Stomach (tissue), 9 donors: ENCODE measurements around the gene NMNAT2. TPM values are rescaled to one million over a fixed set of nuclear protein-coding genes. Genes with fewer than 3 reads are reported as not detected.
A peak's percentile ranks its signal among the peaks of the same experiment; 100 is the strongest.

ENCODE experiments used
- DNase-seq, 2 donors: peaks; one replicate each; pipeline versions ENCODE4 v3.0.0 to v3.0.0-alpha.2; 2013 to 2019
- H3K27ac ChIP-seq, 5 donors: fragments of 200-600 bp in 4 of 5; sonication (generic) in 4 of 5; one replicate each; pipeline ENCODE4 v1.5.1; 2013 to 2019; ENCODE audit warnings: mild to moderate bottlenecking in 1 of 5, moderate library complexity in 1 of 5
- H3K27me3 ChIP-seq, 3 donors: fragments of 200-600 bp; sonication (generic); one replicate each; pipeline ENCODE4 v1.5.1; 2017 to 2019; ENCODE audit warnings: mixed run types in 1 of 3
- H3K36me3 ChIP-seq, 4 donors: fragments of 200-600 bp; sonication (generic); 1 replicate in 3 of 4; 2 replicates in 1 of 4; pipeline ENCODE4 v1.5.1; 2016 to 2019
- H3K4me1 ChIP-seq, 4 donors: fragments of 200-600 bp; sonication (generic); one replicate each; pipeline ENCODE4 v1.5.1; 2016 to 2019
- H3K4me3 ChIP-seq, 4 donors: fragments of 200-600 bp; sonication (generic) in 3 of 4; one replicate each; pipeline ENCODE4 v1.5.1; 2016 to 2019; ENCODE audit warnings: mild to moderate bottlenecking in 1 of 4
- H3K9me3 ChIP-seq, 4 donors: fragments of 200-600 bp; sonication (generic); one replicate each; pipeline ENCODE4 v1.5.1; 2016 to 2019
- EP300 ChIP-seq: sonication (generic); formaldehyde crosslinking; IDR thresholded peaks from one replicate; pipeline ENCODE4 v1.6.1; 2017; ENCODE audit warnings: antibody characterized with exemption
- POLR2A ChIP-seq, 4 donors: fragments of 450-650 bp; IDR thresholded peaks; one replicate each; pipeline ENCODE4 v1.6.1; 2016; ENCODE audit warnings: antibody characterized with exemption in 4 of 4, control low read depth in 2 of 4, mild to moderate bottlenecking in 1 of 4, moderate library complexity in 1 of 4
- POLR2AphosphoS5 ChIP-seq, 3 donors: sonication (generic); formaldehyde crosslinking; IDR thresholded peaks; one replicate each; pipeline ENCODE4 v1.6.1; 2016; ENCODE audit warnings: antibody characterized with exemption in 3 of 3
- WGBS, 5 donors: extraction: QIAGEN DNeasy Blood & Tissue Kit in 3 of 5; methylation state at CpG; one replicate each; pipeline versions ENCODE4 v1.1.5 to v1.1.7; 2013 to 2018; 5-methylcytosine and 5-hydroxymethylcytosine counted together
- intact Hi-C: fragments of 100-400 bp; cut with DNase I; formaldehyde crosslinking; loops from one replicate; pipeline ENCODE4 v1.15.1; 2023; ENCODE audit warnings: low total_unique reads
- polyA plus RNA-seq, 3 donors: library from polyadenylated mRNA; stranded (reverse); fragments of 200-250 nt; gene quantifications; one replicate each; pipeline ENCODE4 v1.2.3, GENCODE V29; 2013
- total RNA-seq, 5 donors: library from RNA; depleted of rRNA; stranded (reverse); fragments of >200 nt; gene quantifications; one replicate each; pipeline versions ENCODE4 v1.1.0 to v1.2.3, GENCODE V29; 2014 to 2016
- TF ChIP-seq, protein P1 (sequence below), 7 experiments: fragments of 450-650 bp in 4 of 7; fragments of 200-600 bp in 3 of 7; sonication (generic) in 3 of 7; IDR thresholded peaks; one replicate each; pipeline ENCODE4 v1.5.1; 2016 to 2019; ENCODE audit warnings: antibody characterized with exemption in 7 of 7, control low read depth in 2 of 7, mild to moderate bottlenecking in 1 of 7
- donor health status: healthy with polysubstance abuse.
- donor health status: Bipolar disorder and iron deficiency.
- donor health status: healthy.

The NMNAT2 gene
- total and polyA plus RNA-seq, 8 donors, result 0.06 to 1.3 (median 0.51) TPM; not detected in 2

DNA sequence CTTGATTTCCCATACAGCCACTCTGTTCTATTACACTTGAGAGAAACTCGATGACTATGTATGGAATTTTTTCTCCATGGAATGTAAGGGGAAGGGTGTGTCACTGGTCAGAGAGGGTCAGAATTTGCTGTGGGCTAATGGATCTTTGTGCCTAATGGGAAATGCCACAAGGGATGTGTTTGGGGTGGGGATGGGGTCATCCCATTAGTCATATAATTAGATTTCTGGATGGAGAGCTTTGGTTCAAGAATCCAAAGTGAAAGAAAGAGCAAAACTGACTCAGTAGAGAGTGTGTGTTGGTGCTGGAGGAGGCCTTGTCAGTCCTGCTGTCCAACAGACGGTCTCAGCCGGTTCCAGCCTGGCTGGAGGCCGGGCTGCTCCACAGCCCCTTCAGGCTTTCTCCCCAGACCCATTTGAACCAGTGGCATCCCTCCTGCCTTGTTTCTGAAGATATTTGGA is 145.8 kb downstream of the NMNAT2 start:
- intact Hi-C loops, result no loop called here
- Histone ChIP-seq H3K27ac (peak overlapping the region in 2 of 5 donors; percentile 46 to 49), H3K27me3 (no peaks in the 10 kb centered on the region), H3K36me3 (no peaks in the 10 kb centered on the region), H3K4me3 (no peak overlapping the region), H3K9me3 (no peaks in the 10 kb centered on the region), H3K4me1 (peaks cover 0 to 3% (median 0%) of the 10 kb centered on the region in 4 donors)
- 65 to 83% (median 77%) methylated on average over 4 of the region's 4 CpGs for WGBS, 5 donors
- DNase-seq, result no peak
- TF ChIP-seq EP300 (no peak), POLR2A (IDR thresholded peaks at IDR 0.05) (no peak), POLR2AphosphoS5 (IDR thresholded peaks at IDR 0.05) (no peak)
- TF ChIP-seq, protein P1, sequence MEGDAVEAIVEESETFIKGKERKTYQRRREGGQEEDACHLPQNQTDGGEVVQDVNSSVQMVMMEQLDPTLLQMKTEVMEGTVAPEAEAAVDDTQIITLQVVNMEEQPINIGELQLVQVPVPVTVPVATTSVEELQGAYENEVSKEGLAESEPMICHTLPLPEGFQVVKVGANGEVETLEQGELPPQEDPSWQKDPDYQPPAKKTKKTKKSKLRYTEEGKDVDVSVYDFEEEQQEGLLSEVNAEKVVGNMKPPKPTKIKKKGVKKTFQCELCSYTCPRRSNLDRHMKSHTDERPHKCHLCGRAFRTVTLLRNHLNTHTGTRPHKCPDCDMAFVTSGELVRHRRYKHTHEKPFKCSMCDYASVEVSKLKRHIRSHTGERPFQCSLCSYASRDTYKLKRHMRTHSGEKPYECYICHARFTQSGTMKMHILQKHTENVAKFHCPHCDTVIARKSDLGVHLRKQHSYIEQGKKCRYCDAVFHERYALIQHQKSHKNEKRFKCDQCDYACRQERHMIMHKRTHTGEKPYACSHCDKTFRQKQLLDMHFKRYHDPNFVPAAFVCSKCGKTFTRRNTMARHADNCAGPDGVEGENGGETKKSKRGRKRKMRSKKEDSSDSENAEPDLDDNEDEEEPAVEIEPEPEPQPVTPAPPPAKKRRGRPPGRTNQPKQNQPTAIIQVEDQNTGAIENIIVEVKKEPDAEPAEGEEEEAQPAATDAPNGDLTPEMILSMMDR (IDR thresholded peaks at IDR 0.05), result no peak

DNA sequence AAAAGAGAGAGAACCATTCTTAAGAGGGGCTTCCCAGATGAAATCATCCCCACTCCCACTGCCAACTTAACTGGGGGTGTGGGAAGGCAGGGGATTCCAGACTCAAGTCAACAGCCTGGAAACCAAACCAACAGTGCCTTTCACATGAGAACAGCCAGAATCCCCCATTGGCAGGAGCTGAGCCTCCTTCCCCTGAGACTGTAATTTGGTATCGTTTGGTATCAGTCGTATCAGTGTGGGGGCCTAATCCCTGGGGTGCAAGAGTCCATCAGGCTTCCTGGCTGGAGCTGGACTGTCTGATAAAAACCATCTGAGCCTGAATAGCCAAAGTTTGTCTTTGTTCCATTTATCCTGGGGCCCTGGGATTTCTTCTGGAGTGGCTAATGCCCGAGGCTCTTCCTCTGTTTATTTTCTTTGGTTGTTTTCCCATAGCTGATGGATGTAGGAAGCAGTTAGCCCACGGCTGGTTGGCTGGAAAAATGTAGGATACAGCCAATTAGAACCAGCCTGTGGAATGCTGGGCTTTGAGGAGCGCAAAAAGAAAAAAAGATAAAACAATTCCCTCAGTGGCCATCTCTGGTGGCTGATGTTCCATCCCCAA is 147.5 kb downstream of the NMNAT2 start:
- no peak for TF ChIP-seq POLR2A (IDR thresholded peaks at IDR 0.05)
- TF ChIP-seq, protein P1 (IDR thresholded peaks at IDR 0.05), result no peak
- TF ChIP-seq POLR2AphosphoS5 (IDR thresholded peaks at IDR 0.05), result no peak
- TF ChIP-seq EP300, result no peak
- no peaks in the 10 kb centered on the region for H3K36me3 ChIP-seq
- 36 to 51% (median 45%) methylated on average over 5 of the region's 5 CpGs for WGBS, 5 donors
- H3K4me1 ChIP-seq, result peaks cover 0 to 3% (median 0%) of the 10 kb centered on the region in 4 donors
- H3K4me3 ChIP-seq, result no peak overlapping the region
- H3K27ac ChIP-seq, result peak overlapping the region in 1 of 5 donors; percentile 49
- H3K27me3 ChIP-seq, result no peaks in the 10 kb centered on the region
- intact Hi-C loops, result no loop called here
- DNase-seq, result peak in 1 of 2 donors; percentile 56
- no peaks in the 10 kb centered on the region for H3K9me3 ChIP-seq

DNA sequence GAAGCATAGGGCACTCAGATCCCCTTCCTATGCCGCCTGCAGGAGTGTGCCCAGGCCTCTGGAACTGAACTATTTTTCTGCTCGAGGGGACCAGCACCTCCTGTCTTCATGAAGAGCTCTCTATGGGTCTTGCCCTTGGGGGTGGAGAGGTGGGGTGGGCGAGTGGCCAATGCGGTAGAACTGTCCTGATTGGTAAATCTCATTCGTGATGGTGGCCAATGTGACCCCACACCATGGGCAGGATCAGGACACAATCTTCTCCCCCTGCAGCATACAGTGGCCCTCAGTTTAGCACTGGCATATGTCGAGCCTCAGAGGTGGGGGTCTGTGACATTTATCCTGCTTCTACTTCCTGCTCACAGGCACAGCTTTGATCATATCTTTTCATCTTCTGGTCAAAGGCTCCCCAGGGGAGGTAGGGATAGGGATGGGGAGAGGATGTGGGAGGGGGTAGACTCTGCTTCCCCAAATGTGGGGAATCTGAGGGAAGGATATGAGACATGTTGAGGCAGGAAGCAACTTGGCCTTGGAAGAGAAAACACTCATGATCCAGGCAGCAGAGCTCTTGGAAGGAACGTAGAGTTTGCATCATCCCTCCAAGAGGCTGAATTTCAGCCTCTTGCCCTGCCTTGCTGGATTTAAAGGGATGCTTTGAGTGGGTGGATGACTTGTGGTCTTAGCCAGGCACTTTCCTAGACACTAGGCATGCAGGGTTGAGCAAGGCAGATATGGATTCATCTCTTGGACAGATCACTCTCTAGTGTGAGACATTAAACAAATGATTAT is 150.3 kb downstream of the NMNAT2 start:
- 69 to 78% (median 71%) methylated on average over 5 to 7 of the region's 7 CpGs for WGBS, 5 donors
- peaks cover 0 to 3% (median 0%) of the 10 kb centered on the region in 4 donors for H3K4me1 ChIP-seq
- no peaks in the 10 kb centered on the region for H3K36me3 ChIP-seq
- H3K9me3 ChIP-seq, result no peaks in the 10 kb centered on the region
- TF ChIP-seq POLR2A (IDR thresholded peaks at IDR 0.05) (no peak), EP300 (no peak), POLR2AphosphoS5 (IDR thresholded peaks at IDR 0.05) (peak in 2 of 3 donors; percentile 19 to 40)
- TF ChIP-seq, protein P1 (IDR thresholded peaks at IDR 0.05), result no peak
- intact Hi-C loops, result no loop called here
- H3K4me3 ChIP-seq, result no peak overlapping the region
- no peak for DNase-seq
- H3K27me3 ChIP-seq, result no peaks in the 10 kb centered on the region
- H3K27ac ChIP-seq, result peak overlapping the region in 3 of 5 donors; percentile 19 to 31 (median 31)

DNA sequence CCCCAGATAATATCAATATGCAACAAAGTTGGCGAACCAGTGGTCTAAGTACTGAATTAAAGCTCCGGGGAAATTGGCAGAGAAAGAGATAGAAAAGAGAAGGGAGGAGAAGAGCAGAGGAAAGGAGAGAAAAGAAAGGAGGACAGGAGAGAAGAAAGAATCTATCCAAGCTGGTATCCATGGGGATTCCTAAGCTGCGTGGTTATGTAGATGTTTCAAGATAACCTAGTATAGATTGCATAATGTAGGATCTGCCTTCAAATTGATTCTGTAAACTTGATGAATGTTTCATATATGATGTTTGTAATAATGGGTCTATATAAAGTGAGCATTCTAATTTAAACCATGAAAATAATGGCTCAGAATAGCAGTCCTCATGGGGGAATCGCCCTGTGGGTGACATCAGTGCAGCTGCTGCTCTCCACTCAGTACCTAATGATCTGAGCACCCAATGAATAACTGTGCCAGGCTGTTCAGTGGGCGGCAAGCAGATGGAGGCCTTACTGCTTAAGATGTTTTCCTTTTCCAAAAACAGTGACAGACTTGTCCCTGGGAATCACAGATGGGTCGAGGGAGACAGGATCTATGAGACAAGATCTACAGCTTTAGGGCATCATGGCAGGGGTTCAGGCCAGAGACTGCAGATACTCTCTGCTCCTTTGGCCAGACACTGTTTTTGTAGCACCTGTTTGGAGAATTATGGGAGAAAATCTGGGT is 154.1 kb downstream of the NMNAT2 start:
- H3K27me3 ChIP-seq, result no peaks in the 10 kb centered on the region
- TF ChIP-seq, protein P1 (IDR thresholded peaks at IDR 0.05), result no peak
- TF ChIP-seq POLR2A (IDR thresholded peaks at IDR 0.05) (no peak), EP300 (no peak), POLR2AphosphoS5 (IDR thresholded peaks at IDR 0.05) (no peak)
- no peak for DNase-seq
- H3K4me1 ChIP-seq, result no peaks in the 10 kb centered on the region
- no peaks in the 10 kb centered on the region for H3K36me3 ChIP-seq
- no peak overlapping the region for H3K4me3 ChIP-seq
- intact Hi-C loops, result no loop called here
- no peak overlapping the region for H3K27ac ChIP-seq
- no peaks in the 10 kb centered on the region for H3K9me3 ChIP-seq
- whole genome bisulfite sequencing, 5 donors, result 65 to 75% (median 73%) methylated on average over 6 of the region's 6 CpGs
